ENCODE measurements around the gene EDAR.

GRCh38 chr2:109032229-109032820 is 43.3 kb upstream of the EDAR start:
- TF ChIP-seq CTCF (IDR thresholded peaks at IDR 0.05) (no peak), POLR2AphosphoS5 (IDR thresholded peaks at IDR 0.05) (no peak), POLR2A (IDR thresholded peaks at IDR 0.05) (no peak)

Data from upper lobe of left lung (tissue), 4 donors.